Activated T-helper 1 cell treated with anti-CD3 and anti-CD28 coated beads, Interleukin-12 subunit alpha, Interleukin-12 subunit beta, Interleukin-2, Interleukin-4 antibody, amounts not matched to agents 30 ng/mL and 10 ng/mL and 1 ng/mL, durations not matched to agents 14 hours and 24 hours and 36 hours (primary cell): Measurements from ENCODE around the gene TAF4B. TPM values are rescaled to one million over a fixed set of nuclear protein-coding genes. Genes with fewer than 3 reads are reported as not detected.
"Not testable (repeated sequence)": the region's sequence is repeated elsewhere in the genome, so short reads cannot be mapped to it uniquely, and the experiment has no call there.

Source experiments
- DNase-seq: peaks from one replicate; pipeline ENCODE4 v3.0.0; 2021; ENCODE audit warnings: low spot score
- H3K27ac Mint-ChIP-seq: one replicate; pipeline ENCODE4 v1.8.0; 2021; ENCODE audit warnings: mild to moderate bottlenecking, mixed read lengths
- H3K27me3 Mint-ChIP-seq: one replicate; pipeline ENCODE4 v1.8.0; 2022; ENCODE audit warnings: mild to moderate bottlenecking, moderate library complexity, mixed read lengths; ENCODE audit not compliant: insufficient read depth
- H3K36me3 Mint-ChIP-seq: one replicate; pipeline ENCODE4 v1.8.0; 2021; ENCODE audit warnings: low read depth, mixed read lengths
- H3K4me1 Mint-ChIP-seq: one replicate; pipeline ENCODE4 v1.8.0; 2021; ENCODE audit warnings: low read depth, mixed read lengths
- H3K4me3 Mint-ChIP-seq: one replicate; pipeline ENCODE4 v1.8.0; 2021; ENCODE audit warnings: mild to moderate bottlenecking, moderate library complexity, mixed read lengths
- H3K9me3 Mint-ChIP-seq: one replicate; pipeline ENCODE4 v1.8.0; 2021; ENCODE audit warnings: mixed read lengths
- intact Hi-C: fragments of 100-400 bp; cut with micrococcal nuclease; formaldehyde crosslinking; loops from one replicate; pipeline ENCODE4 v1.15.1; 2024
- total RNA-seq: library from RNA; stranded (reverse); gene quantifications from 2 replicates; pipeline ENCODE4 v1.2.3, GENCODE V29; 2022

The TAF4B gene
- total RNA-seq, 1 donor from 2014 or later, result 17.0 TPM

- H3K4me3 Mint-ChIP-seq, result no peak overlapping the region
- no peaks in the 10 kb centered on the region for H3K4me1 Mint-ChIP-seq
- intact Hi-C loops, result no loop called here
- no peak overlapping the region for H3K27ac Mint-ChIP-seq
- no peaks in the 10 kb centered on the region for H3K9me3 Mint-ChIP-seq
- peaks cover 4% of the 10 kb centered on the region for H3K27me3 Mint-ChIP-seq
- no peaks in the 10 kb centered on the region for H3K36me3 Mint-ChIP-seq
- no peak for DNase-seq
Measured at GRCh38 chr18:26432651-26433424, 206.6 kb downstream of the TAF4B start.

GRCh38 chr18:26434887-26435286 is 208.6 kb downstream of the TAF4B start:
- intact Hi-C loops, result no loop called here
- no peaks in the 10 kb centered on the region for H3K9me3 Mint-ChIP-seq
- no peaks in the 10 kb centered on the region for H3K36me3 Mint-ChIP-seq
- H3K4me3 Mint-ChIP-seq, result no peak overlapping the region
- DNase-seq, result no peak
- H3K4me1 Mint-ChIP-seq, result no peaks in the 10 kb centered on the region
- H3K27me3 Mint-ChIP-seq, result peaks cover 6% of the 10 kb centered on the region
- no peak overlapping the region for H3K27ac Mint-ChIP-seq

- H3K9me3 Mint-ChIP-seq, result no peaks in the 10 kb centered on the region
- DNase-seq, result no peak
- intact Hi-C loops, result no loop called here
- H3K4me3 Mint-ChIP-seq, result no peak overlapping the region
- H3K4me1 Mint-ChIP-seq, result no peaks in the 10 kb centered on the region
- H3K27me3 Mint-ChIP-seq, result peaks cover 6% of the 10 kb centered on the region
- no peak overlapping the region for H3K27ac Mint-ChIP-seq
- H3K36me3 Mint-ChIP-seq, result no peaks in the 10 kb centered on the region
Measured at GRCh38 chr18:26435415-26436095, 209.3 kb downstream of the TAF4B start.

GRCh38 chr18:26436176-26437051 is 210.2 kb downstream of the TAF4B start:
- Mint-ChIP-seq H3K36me3 (no peaks in the 10 kb centered on the region), H3K4me3 (no peak overlapping the region), H3K27ac (no peak overlapping the region), H3K9me3 (no peaks in the 10 kb centered on the region), H3K4me1 (no peaks in the 10 kb centered on the region), H3K27me3 (peaks cover 6% of the 10 kb centered on the region)
- intact Hi-C loops, result no loop called here
- no peak for DNase-seq

- H3K4me1 Mint-ChIP-seq, H3K9me3 Mint-ChIP-seq, intact Hi-C loops, H3K27me3 Mint-ChIP-seq, H3K4me3 Mint-ChIP-seq, H3K27ac Mint-ChIP-seq, DNase-seq, H3K36me3 Mint-ChIP-seq: not testable (repeated sequence)
Measured at GRCh38 chr18:26437634-26438033, 211.4 kb downstream of the TAF4B start.

GRCh38 chr18:26438980-26439379 is 212.7 kb downstream of the TAF4B start:
- Mint-ChIP-seq H3K36me3 (no peaks in the 10 kb centered on the region), H3K9me3 (no peaks in the 10 kb centered on the region), H3K27ac (no peak overlapping the region), H3K27me3 (peaks cover 5% of the 10 kb centered on the region), H3K4me3 (no peak overlapping the region), H3K4me1 (no peaks in the 10 kb centered on the region)
- DNase-seq, result no peak
- intact Hi-C loops, result no loop called here

- Mint-ChIP-seq H3K4me1 (no peaks in the 10 kb centered on the region), H3K4me3 (no peak overlapping the region), H3K36me3 (no peaks in the 10 kb centered on the region), H3K27ac (no peak overlapping the region), H3K9me3 (no peaks in the 10 kb centered on the region), H3K27me3 (peaks cover 4% of the 10 kb centered on the region)
- intact Hi-C loops, result no loop called here
- DNase-seq, result no peak
Measured at GRCh38 chr18:26439537-26439936, 213.3 kb downstream of the TAF4B start.

GRCh38 chr18:26440644-26441043 is 214.4 kb downstream of the TAF4B start:
- no peaks in the 10 kb centered on the region for H3K4me1 Mint-ChIP-seq
- H3K27me3 Mint-ChIP-seq, result peaks cover 6% of the 10 kb centered on the region
- DNase-seq, result no peak
- no peaks in the 10 kb centered on the region for H3K9me3 Mint-ChIP-seq
- no peaks in the 10 kb centered on the region for H3K36me3 Mint-ChIP-seq
- no peak overlapping the region for H3K27ac Mint-ChIP-seq
- intact Hi-C loops, result no loop called here
- no peak overlapping the region for H3K4me3 Mint-ChIP-seq

Other genes starting within 250 kb of the TAF4B start
- 64.4 and 72.4 TPM in 2 replicates for gene SS18, start 135.8 kb upstream of the TAF4B start, total RNA-seq
- 0.44 and 0.49 TPM in 2 replicates for gene PSMA8, start 92.6 kb upstream of the TAF4B start, total RNA-seq